NCI-H460 (cell line): Measurements from ENCODE around the gene SPIRE2. TPM values are rescaled to one million over a fixed set of nuclear protein-coding genes. Genes with fewer than 3 reads are reported as not detected.

ENCODE experiments used
- total RNA-seq: library from RNA; depleted of rRNA; stranded (reverse); fragments of >200 nt; shearing (Covaris generic); gene quantifications from 2 replicates; pipeline ENCODE4 v1.2.3, GENCODE V29; 2014; rRNA removed

Gene SPIRE2
- total RNA-seq, 1 experiment from 2014 or later = 34.1 TPM

Other genes starting within 250 kb of the SPIRE2 start
- gene DPEP1, start 214.8 kb upstream of the SPIRE2 start, total RNA-seq = 0.17 TPM in 1 of 2 replicates, not detected in the other
- 47.8 and 51.3 TPM in 2 replicates for gene CHMP1A, start 170.8 kb upstream of the SPIRE2 start, total RNA-seq
- 4.0 and 4.8 TPM in 2 replicates for gene SPATA33, start 170.6 kb upstream of the SPIRE2 start, total RNA-seq
- 30.2 and 42.3 TPM in 2 replicates for gene CDK10, start 141.8 kb upstream of the SPIRE2 start, total RNA-seq
- 14.4 and 14.9 TPM in 2 replicates for gene SPATA2L, start 126.8 kb upstream of the SPIRE2 start, total RNA-seq
- gene VPS9D1, start 107.6 kb upstream of the SPIRE2 start, total RNA-seq = 5.7 and 6.3 TPM in 2 replicates
- gene ZNF276, start 106.9 kb upstream of the SPIRE2 start, total RNA-seq = 15.5 and 18.0 TPM in 2 replicates
- 22.6 and 32.5 TPM in 2 replicates for gene FANCA, start 11.8 kb upstream of the SPIRE2 start, total RNA-seq
- gene TCF25, start 45.1 kb downstream of the SPIRE2 start, total RNA-seq = 70.3 and 71.4 TPM in 2 replicates
- gene MC1R, start 90.4 kb downstream of the SPIRE2 start, total RNA-seq = 8.1 and 9.4 TPM in 2 replicates
- 68.3 and 75.9 TPM in 2 replicates for gene TUBB3, start 94.9 kb downstream of the SPIRE2 start, total RNA-seq
- gene DEF8, start 120.3 kb downstream of the SPIRE2 start, total RNA-seq = 47.8 and 55.4 TPM in 2 replicates
- 5.0 and 5.1 TPM in 2 replicates for gene DBNDD1, start 191.0 kb downstream of the SPIRE2 start, total RNA-seq
- gene PRDM7, start 248.9 kb downstream of the SPIRE2 start, total RNA-seq = not detected in 2 replicates